ENCODE results near the gene SOCS1. TPM values are rescaled to one million over a fixed set of nuclear protein-coding genes. Genes with fewer than 3 reads are reported as not detected.

Gene SOCS1
- polyA plus RNA-seq, 1 donor from 2014 or later, result not detected

DNA sequence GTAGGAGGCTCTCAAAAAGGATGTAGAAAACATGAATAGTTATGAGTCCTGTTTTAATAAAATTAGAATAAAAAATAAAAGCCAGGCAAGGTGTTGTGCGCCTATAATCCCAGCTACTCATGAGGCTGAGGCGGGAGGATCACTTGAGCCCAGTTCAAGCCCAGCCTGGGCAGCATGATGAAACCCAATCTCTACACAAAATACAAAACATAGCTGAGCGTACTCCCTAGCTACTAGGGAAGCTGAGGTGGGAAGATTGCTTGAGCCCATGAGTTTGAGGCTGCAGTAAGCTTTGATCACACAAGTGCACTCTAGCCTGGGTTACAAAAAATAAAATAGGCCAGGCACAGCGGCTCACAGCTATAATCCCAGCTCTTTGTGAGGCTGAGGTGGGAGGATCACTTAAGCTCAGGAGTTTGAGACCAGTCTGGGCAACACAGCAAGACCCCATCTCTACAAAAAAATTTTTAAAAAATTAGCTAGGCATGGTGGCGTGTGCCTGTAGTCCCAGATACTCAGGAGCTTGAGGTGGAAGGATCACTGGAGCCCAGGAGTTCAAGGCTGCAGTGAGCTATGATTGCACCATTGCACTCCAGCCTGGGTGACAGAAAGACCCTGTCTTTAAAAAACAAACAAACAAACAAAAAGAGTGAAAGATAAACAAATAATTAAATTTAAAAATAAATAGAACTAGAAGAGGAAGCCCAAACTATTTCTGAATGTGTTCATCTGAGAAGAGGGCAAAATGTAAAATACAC, 42.3 kb upstream of the SOCS1 start:
- H3K9me3 ChIP-seq (ENCODE audit: low read length), result no peaks in the 10 kb centered on the region
- TF ChIP-seq EP300 (conservative IDR thresholded peaks at IDR 0.05; ENCODE audit: poor library complexity, severe bottlenecking) (no peak), EZH2 (IDR thresholded peaks at IDR 0.05; ENCODE audit: borderline replicate concordance, insufficient read depth, low read length, poor library complexity, severe bottlenecking) (no peak), CTCF (IDR thresholded peaks at IDR 0.05; ENCODE audit: poor library complexity, severe bottlenecking) (no peak), SMC3 (conservative IDR thresholded peaks at IDR 0.05; ENCODE audit: poor library complexity) (no peak), POLR2AphosphoS5 (IDR thresholded peaks at IDR 0.05) (no peak), TAF1 (IDR thresholded peaks at IDR 0.05; ENCODE audit: low read depth) (no peak)
- H3K9me2 ChIP-seq (ENCODE audit: insufficient read depth, low read length), result no peaks in the 10 kb centered on the region
- no peaks in the 10 kb centered on the region for H3K27me3 ChIP-seq (ENCODE audit: insufficient read depth, low read depth, low read length)
- no peak overlapping the region for H3K4me2 ChIP-seq (ENCODE audit: low read length)
- no peak overlapping the region for H3K4me3 ChIP-seq (ENCODE audit: low read length)
- no peaks in the 10 kb centered on the region for H3K79me2 ChIP-seq (replicated peaks; ENCODE audit: insufficient read depth, low read length)
- no peak overlapping the region for H3K9ac ChIP-seq (ENCODE audit: low read length)
- no peak overlapping the region for H3K27ac ChIP-seq (ENCODE audit: low read length)
- H4K20me1 ChIP-seq (ENCODE audit: insufficient read depth), result no peaks in the 10 kb centered on the region
- H2AFZ ChIP-seq (ENCODE audit: low read depth, low read length), result no peak overlapping the region
- no peaks in the 10 kb centered on the region for H3K36me3 ChIP-seq (ENCODE audit: insufficient read depth, low read length)
- H3F3A ChIP-seq (ENCODE audit: insufficient read depth, low read length, poor library complexity, severe bottlenecking), result no peaks in the 10 kb centered on the region

- TF ChIP-seq CTCF (IDR thresholded peaks at IDR 0.05; ENCODE audit: poor library complexity, severe bottlenecking), result no peak
- no peak for TF ChIP-seq RAD21 (conservative IDR thresholded peaks at IDR 0.05)
- no peak for TF ChIP-seq REST (IDR thresholded peaks at IDR 0.05; ENCODE audit: borderline replicate concordance)
- no peak for TF ChIP-seq MXI1 (conservative IDR thresholded peaks at IDR 0.05; ENCODE audit: poor library complexity, severe bottlenecking)
- no peaks in the 10 kb centered on the region for H3K79me2 ChIP-seq (replicated peaks; ENCODE audit: insufficient read depth, low read length)
- H2AFZ ChIP-seq (ENCODE audit: low read depth, low read length), result no peak overlapping the region
- H3K27me3 ChIP-seq (ENCODE audit: insufficient read depth, low read depth, low read length), result no peaks in the 10 kb centered on the region
- no peaks in the 10 kb centered on the region for H3K9me2 ChIP-seq (ENCODE audit: insufficient read depth, low read length)
- H3K27ac ChIP-seq (ENCODE audit: low read length), result no peak overlapping the region
- no peaks in the 10 kb centered on the region for H3K9me3 ChIP-seq (ENCODE audit: low read length)
- H3K36me3 ChIP-seq (ENCODE audit: insufficient read depth, low read length), result no peaks in the 10 kb centered on the region
- H4K20me1 ChIP-seq (ENCODE audit: insufficient read depth), result no peaks in the 10 kb centered on the region
- H3K9ac ChIP-seq (ENCODE audit: low read length), result no peak overlapping the region
- no peaks in the 10 kb centered on the region for H3F3A ChIP-seq (ENCODE audit: insufficient read depth, low read length, poor library complexity, severe bottlenecking)
- H3K4me3 ChIP-seq (ENCODE audit: low read length), result no peak overlapping the region
- no peak overlapping the region for H3K4me2 ChIP-seq (ENCODE audit: low read length)
Measured at GRCh38 chr16:11297492-11298142, 41.6 kb upstream of the SOCS1 start.
